Renal cortex interstitium (tissue), 15 donors: ENCODE measurements around the gene GOLT1A. TPM values are rescaled to one million over a fixed set of nuclear protein-coding genes. Genes with fewer than 3 reads are reported as not detected.
A peak's percentile ranks its signal among the peaks of the same experiment; 100 is the strongest.

Experiments
- DNase-seq, 11 donors: peaks; one replicate each; pipeline ENCODE4 v3.0.0-alpha.2; 2013; ENCODE audit warnings: low read depth in 9 of 11, low spot score in 4 of 11; ENCODE audit errors: extremely low read depth in 1 of 11
- long read RNA-seq, 16 experiments: transcript quantifications; one replicate each; lab custom pipeline, GENCODE V29; 2026
- polyA plus RNA-seq, 3 donors: library from polyadenylated mRNA; unstranded; fragments of 120-200 nt; gene quantifications; one replicate each; pipeline ENCODE4 v1.2.1, GENCODE V29; 2013; ENCODE audit not compliant: insufficient read length in 3 of 3

Gene GOLT1A, protein sequence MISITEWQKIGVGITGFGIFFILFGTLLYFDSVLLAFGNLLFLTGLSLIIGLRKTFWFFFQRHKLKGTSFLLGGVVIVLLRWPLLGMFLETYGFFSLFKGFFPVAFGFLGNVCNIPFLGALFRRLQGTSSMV
- polyA plus RNA-seq: 1 to 10 TPM; 2.3 to 4.1 (median 2.5) TPM
- long read RNA-seq, donor 1, partial matches to known transcripts: 0 of 1 reads
- long read RNA-seq, donor 1, other reads (novel, unspliced or antisense): 0 of 1 reads
- long read RNA-seq, donor 2: 0 reads
- long read RNA-seq, donor 3, partial matches to known transcripts: 0 of 2 reads
- long read RNA-seq, donor 3, other reads (novel, unspliced or antisense): 0 of 2 reads
- long read RNA-seq, donor 4, partial matches to known transcripts: 0 of 1 reads
- long read RNA-seq, donor 4, other reads (novel, unspliced or antisense): 0 of 1 reads
- long read RNA-seq, donor 5: 0 reads
- long read RNA-seq, donor 6, partial matches to known transcripts: 0 of 1 reads
- long read RNA-seq, donor 6, other reads (novel, unspliced or antisense): 0 of 1 reads
- long read RNA-seq, donor 7, partial matches to known transcripts: 0 of 2 reads
- long read RNA-seq, donor 7, other reads (novel, unspliced or antisense): 0 of 2 reads
- long read RNA-seq, donor 8, transcript GOLT1A-201 (5 exons, 883 nt): major isoform, 8 of 114 reads
- long read RNA-seq, donor 8, partial matches to known transcripts: 106 of 114 reads
- long read RNA-seq, donor 8, other reads (novel, unspliced or antisense): 0 of 114 reads
- long read RNA-seq, donor 9, partial matches to known transcripts: 0 of 2 reads
- long read RNA-seq, donor 9, other reads (novel, unspliced or antisense): 0 of 2 reads
- long read RNA-seq, donor 10, partial matches to known transcripts: 0 of 2 reads
- long read RNA-seq, donor 10, other reads (novel, unspliced or antisense): 0 of 2 reads
- long read RNA-seq, donor 11: 0 reads
- long read RNA-seq, donor 12, partial matches to known transcripts: 0 of 2 reads
- long read RNA-seq, donor 12, other reads (novel, unspliced or antisense): 0 of 2 reads
- long read RNA-seq, donor 13, partial matches to known transcripts: 0 of 3 reads
- long read RNA-seq, donor 13, other reads (novel, unspliced or antisense): 0 of 3 reads
- long read RNA-seq, donor 14, partial matches to known transcripts: 0 of 3 reads
- long read RNA-seq, donor 14, other reads (novel, unspliced or antisense): 0 of 3 reads
- long read RNA-seq, donor 15, partial matches to known transcripts: 0 of 1 reads
- long read RNA-seq, donor 15, other reads (novel, unspliced or antisense): 0 of 1 reads
- long read RNA-seq, donor 16, partial matches to known transcripts: 0 of 2 reads
- long read RNA-seq, donor 16, other reads (novel, unspliced or antisense): 0 of 2 reads

DNA sequence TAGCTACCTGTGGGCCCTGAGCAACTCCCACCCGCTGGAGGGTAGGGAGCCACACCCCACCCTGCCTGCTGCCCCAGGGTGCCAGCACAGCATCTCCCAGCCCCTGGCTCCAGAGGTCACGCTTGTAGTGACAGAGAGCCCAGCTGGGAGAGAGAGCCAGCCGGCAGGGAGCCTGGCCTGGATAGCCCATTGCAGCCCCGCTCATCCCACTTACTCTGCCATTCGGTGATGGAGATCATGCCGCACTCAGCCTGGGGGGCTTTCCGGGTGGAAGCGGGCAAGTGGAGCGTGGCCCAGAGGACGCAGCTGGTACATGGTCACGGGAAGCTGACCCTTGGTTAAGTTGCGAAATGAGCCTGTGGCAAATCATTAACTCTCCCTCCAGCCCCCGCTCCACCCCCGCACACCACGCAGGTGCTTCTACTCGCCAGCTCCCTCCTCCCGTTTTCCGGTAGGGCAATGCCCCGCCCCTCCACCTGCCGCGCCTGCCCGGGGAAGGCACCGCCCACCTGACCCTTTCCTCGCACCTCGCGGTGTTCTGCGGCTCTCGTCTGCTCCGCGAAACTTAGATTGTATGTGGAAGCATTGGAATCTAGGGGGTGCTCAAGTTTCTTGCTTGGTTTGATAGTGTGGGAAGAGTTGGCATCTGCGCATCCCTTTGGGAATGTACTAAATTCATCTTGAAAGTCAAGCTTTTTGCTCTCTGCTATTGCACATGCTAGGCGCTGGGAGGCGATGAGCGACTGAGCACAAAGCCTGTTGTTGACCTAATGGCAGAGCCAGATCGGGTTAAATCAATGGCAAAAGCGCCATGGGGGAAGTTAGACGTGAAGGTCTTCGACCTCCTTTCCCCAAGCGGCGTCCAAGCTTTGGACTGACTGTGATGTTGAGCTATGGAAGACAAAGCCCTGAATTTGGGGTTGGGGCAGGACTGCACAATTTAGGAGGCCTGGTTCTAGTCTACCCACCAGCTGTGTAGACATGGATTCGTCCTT lies at the start of gene GOLT1A:
Gene GOLT1A, minus strand, starts transcription at position 321 of the 995 bp plus-strand sequence. Its CDS starts 82 bp downstream, at position 239.
- peak; percentile 63 to 87 (median 70) for DNase-seq

- no peak for DNase-seq
Measured at GRCh38 chr1:204263254-204263910, 49.6 kb upstream of the GOLT1A start.

DNA sequence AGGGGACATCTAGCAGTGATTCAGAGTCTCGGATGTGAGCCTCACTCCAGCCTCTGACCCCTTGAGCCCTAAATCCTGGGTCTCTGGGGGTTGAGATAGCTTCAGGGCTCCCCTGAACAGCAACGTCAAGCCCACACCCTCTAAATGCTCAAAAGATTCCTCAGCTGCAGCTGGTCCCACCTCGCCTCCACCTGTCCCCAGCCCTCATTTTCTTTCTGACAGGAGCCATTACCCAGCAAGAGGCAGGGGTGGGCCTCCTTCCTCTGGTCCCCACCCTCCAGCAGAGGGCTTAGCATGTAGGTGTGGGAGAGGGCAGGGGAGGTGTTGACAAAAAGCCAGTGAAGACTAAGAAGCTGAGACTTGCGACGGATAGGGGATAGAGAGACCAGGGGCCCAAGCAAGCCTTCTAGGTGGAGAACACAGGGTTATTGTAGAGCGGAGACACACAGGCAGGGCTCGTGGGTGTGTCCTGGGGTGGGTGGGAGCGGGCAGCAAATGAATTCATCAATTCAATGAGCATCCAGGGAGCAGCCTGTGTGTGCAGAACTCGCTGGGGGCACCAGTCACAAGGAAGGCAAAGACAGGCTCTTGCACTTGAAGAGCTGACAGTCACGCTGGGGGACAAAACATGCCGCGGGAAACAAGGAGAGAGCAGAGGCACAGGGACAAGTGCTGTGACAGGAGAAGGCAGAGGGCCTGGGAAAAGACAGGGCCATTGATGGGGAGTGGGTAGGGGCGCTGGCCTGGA lies 48.9 kb upstream of the GOLT1A start:
- DNase-seq: no peak

- no peak for DNase-seq
Measured at GRCh38 chr1:204261746-204262505, 48.1 kb upstream of the GOLT1A start.

DNA sequence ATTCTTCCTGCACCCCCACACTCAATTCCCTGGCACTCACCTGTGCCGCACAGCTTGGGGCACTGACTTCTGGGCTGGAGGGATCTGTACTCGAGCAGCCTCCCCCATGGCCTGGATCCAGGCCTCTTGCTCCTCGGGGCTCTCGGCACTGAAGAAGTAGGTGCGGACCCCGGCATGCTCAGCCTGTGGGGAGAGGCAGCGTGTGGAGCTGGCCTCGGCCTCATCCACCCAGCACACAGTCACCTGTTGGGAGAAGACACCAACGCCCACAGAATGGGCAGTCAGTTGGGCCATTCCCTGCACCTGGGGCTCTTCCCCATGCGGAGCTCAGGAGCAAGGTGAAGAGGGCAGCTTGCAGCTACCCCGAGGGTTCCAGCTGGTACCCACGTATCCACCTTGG lies 47.5 kb upstream of the GOLT1A start:
- no peak for DNase-seq

GRCh38 chr1:204260601-204261197 lies 46.9 kb upstream of the GOLT1A start:
- DNase-seq: no peak

- no peak for DNase-seq
Measured at GRCh38 chr1:204259782-204260181, 46.0 kb upstream of the GOLT1A start.

DNA sequence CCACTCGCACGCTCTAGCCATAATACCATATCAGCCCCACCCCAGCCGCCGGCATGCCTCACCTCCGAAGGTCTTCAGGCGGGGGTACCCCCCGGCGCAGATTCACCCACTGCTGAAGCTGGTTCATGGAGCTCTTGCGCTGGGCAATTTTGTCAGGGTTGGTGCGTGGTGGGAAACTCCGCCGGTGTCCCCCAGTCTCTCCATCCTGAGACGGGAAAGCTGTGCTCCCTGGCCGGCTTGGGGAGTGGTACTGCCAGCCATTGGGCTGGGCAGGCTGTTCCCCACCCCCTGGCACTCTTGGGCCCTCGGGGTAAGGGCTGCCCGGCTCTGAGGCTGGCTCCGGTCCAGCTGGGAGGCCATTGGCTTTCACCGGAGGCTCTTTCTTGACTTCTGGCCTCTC lies 45.4 kb upstream of the GOLT1A start:
- no peak for DNase-seq

DNA sequence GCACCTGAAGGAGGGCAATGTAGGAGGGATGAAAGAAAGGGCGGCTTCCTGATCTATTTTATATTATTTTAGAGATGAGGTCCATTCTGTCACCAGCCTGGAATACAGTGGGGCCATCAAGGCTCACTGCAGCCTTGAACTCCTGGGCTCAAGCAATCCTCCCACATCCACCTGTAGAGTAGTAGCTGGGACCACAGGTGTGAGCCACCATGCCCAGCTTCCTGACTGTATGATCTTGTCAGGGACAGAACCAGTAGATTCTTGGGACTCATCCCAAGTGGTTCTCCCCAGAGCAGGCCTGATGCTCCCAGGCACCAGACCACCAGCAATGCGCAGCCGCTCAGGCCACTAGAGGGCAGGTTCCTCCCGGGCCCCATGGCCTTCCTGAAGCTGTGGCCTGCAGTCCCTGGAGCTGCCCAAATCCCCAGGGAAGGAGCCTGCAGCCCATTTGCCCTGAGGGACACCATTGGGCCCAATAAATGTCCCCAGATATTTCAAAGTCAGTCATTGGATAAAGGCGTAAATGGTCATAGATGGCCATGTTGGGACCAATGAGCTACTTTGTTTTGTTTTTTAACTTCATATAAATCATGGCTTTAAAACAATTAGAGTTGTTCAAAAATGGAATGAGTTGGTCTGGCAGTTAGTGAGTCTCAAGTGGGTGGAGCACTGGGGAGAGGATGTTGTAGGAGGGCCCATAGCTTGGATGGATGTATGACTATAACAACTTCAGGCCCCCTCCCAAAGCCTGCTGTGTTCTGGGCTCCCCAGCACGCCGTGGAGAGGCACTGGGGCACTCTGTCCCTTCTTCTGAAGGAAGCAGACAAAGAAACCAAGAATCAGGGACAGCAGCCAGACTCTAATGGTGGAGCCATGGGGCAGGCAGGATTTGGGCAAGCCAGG lies 44.7 kb upstream of the GOLT1A start:
- DNase-seq: peak in 1 of 11 donors; percentile 46

GRCh38 chr1:204257446-204257845 lies 43.7 kb upstream of the GOLT1A start:
- no peak for DNase-seq

GRCh38 chr1:204256531-204256930 lies 42.7 kb upstream of the GOLT1A start:
- no peak for DNase-seq

- DNase-seq: no peak
Measured at GRCh38 chr1:204255966-204256365, 42.2 kb upstream of the GOLT1A start.

GRCh38 chr1:204255225-204255624 lies 41.4 kb upstream of the GOLT1A start:
- DNase-seq: peak in 1 of 11 donors; percentile 42

- DNase-seq: no peak
Measured at GRCh38 chr1:204254031-204254661, 40.4 kb upstream of the GOLT1A start.
